Measurements from ENCODE around the gene SLC9C1. TPM values are rescaled to one million over a fixed set of nuclear protein-coding genes. Genes with fewer than 3 reads are reported as not detected.

The SLC9C1 gene
- total and polyA plus RNA-seq, 7 experiments from 2014 or later: 0.08 TPM; not detected in 6

DNA sequence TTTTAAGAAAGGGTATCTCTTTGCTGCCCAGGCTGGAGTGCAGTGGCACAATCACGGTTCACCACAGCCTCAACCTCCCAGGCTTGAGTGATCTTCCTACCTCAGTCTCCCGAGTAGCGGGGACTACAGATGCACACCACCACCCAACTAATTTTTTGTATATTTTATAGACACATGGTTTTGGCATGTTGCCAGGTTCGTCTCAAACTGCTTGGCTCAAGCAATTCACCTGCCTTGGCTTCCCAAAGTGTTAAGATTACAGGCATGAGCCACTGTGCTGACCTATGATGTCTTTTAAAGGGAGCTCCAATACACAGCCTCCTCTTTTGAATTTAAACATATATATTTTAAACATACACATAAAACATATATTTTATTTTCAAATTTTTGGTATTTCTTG, 60.9 kb downstream of the SLC9C1 start:
- H3K9me3 ChIP-seq (ENCODE audit: control insufficient read depth in 2 of 3, low read length in 3 of 3): no peaks in the 10 kb centered on the region
- ChIA-PET POLR2A (no interaction called here), CTCF (no interaction called here)
- Mint-ChIP-seq H3K27ac (no peak overlapping the region), H3K27me3 (peaks cover 0 to 12% (median 0%) of the 10 kb centered on the region in 5 donors), H3K4me1 (no peaks in the 10 kb centered on the region), H3K4me3 (no peak overlapping the region), H3K9me3 (peaks cover 0 to 16% (median 1%) of the 10 kb centered on the region in 11 donors), H3K36me3 (no peaks in the 10 kb centered on the region)
- H3K27me3 ChIP-seq (ENCODE audit: control insufficient read depth in 2 of 2, insufficient read depth in 2 of 2, low read length in 2 of 2): no peaks in the 10 kb centered on the region
- ATAC-seq (no peak), DNase-seq (no peak)
- H3K4me3 ChIP-seq (ENCODE audit: low read length): no peak overlapping the region
- no peaks in the 10 kb centered on the region for H3K36me3 ChIP-seq (ENCODE audit: control insufficient read depth in 2 of 3, insufficient read depth in 3 of 3, low read length in 3 of 3)
- intact Hi-C loops (cut with micrococcal nuclease): loop anchor here in 1 of 2 donors (5.0 kb wide), 1 partner anchor 36 kb away; no protein-coding TSS in a partner anchor
- no peaks in the 10 kb centered on the region for H3K4me1 ChIP-seq (ENCODE audit: control insufficient read depth in 2 of 2, insufficient read depth in 2 of 2, low read length in 2 of 2)
- no peak overlapping the region for H3K27ac ChIP-seq (ENCODE audit: low read depth, low read length)

DNA sequence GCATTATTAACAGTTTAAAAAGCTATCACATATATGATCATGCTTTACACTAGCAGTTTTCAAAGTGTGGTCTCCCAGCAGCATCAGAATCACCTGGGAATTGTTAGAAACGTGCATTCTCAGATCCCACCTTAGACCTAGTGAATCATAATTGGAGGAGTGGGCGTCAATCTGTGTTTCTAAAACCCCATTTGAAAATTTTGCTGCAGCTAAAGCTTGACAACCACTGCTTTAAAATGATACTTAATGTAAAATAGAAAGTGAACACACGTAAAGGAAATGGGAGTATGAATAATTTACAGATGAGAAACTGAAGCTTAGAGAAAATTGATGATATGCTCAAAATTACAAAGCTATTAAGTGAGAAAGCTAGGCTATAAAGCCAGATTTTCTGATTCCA, 62.3 kb downstream of the SLC9C1 start:
- no peaks in the 10 kb centered on the region for H3K4me1 ChIP-seq (ENCODE audit: control insufficient read depth in 2 of 2, insufficient read depth in 2 of 2, low read length in 2 of 2)
- H3K27me3 ChIP-seq (ENCODE audit: control insufficient read depth in 2 of 2, insufficient read depth in 2 of 2, low read length in 2 of 2): no peaks in the 10 kb centered on the region
- no peaks in the 10 kb centered on the region for H3K36me3 ChIP-seq (ENCODE audit: control insufficient read depth in 2 of 3, insufficient read depth in 3 of 3, low read length in 3 of 3)
- ATAC-seq (no peak), DNase-seq (no peak)
- no peak overlapping the region for H3K27ac Mint-ChIP-seq
- H3K4me1 Mint-ChIP-seq: no peaks in the 10 kb centered on the region
- H3K4me3 Mint-ChIP-seq: no peak overlapping the region
- ChIA-PET POLR2A (no interaction called here), CTCF (interaction anchor here (1.1 kb wide), 1 partner anchor 118 kb away, joined by 3 read pairs; no protein-coding TSS in a partner anchor)
- H3K9me3 ChIP-seq (ENCODE audit: control insufficient read depth in 2 of 3, low read length in 3 of 3): no peaks in the 10 kb centered on the region
- H3K4me3 ChIP-seq (ENCODE audit: low read length): no peak overlapping the region
- peaks cover 0 to 12% (median 0%) of the 10 kb centered on the region in 5 donors for H3K27me3 Mint-ChIP-seq
- intact Hi-C loops (cut with micrococcal nuclease): loop anchor here in 1 of 2 donors (5.0 kb wide), 1 partner anchor 34 kb away; no protein-coding TSS in a partner anchor
- no peak overlapping the region for H3K27ac ChIP-seq (ENCODE audit: low read depth, low read length)
- H3K9me3 Mint-ChIP-seq: peaks cover 0 to 16% (median 5%) of the 10 kb centered on the region in 11 donors
- H3K36me3 Mint-ChIP-seq: no peaks in the 10 kb centered on the region

- POLR2A ChIA-PET: interaction anchor here (0.6 kb wide), 1 partner anchor 19 kb away, joined by 3 read pairs; no protein-coding TSS in a partner anchor
- Mint-ChIP-seq H3K4me1 (no peaks in the 10 kb centered on the region), H3K36me3 (peaks cover 0 to 12% (median 0%) of the 10 kb centered on the region in 5 donors), H3K27me3 (peaks cover 0 to 14% (median 2%) of the 10 kb centered on the region in 5 donors), H3K4me3 (no peak overlapping the region), H3K9me3 (peaks cover 0 to 33% (median 18%) of the 10 kb centered on the region in 11 donors), H3K27ac (no peak overlapping the region)
- peaks cover 0 to 6% (median 0%) of the 10 kb centered on the region in 3 experiments for H3K9me3 ChIP-seq (ENCODE audit: control insufficient read depth in 2 of 3, low read length in 3 of 3)
- no peaks in the 10 kb centered on the region for H3K27me3 ChIP-seq (ENCODE audit: control insufficient read depth in 2 of 2, insufficient read depth in 2 of 2, low read length in 2 of 2)
- no peaks in the 10 kb centered on the region for H3K36me3 ChIP-seq (ENCODE audit: control insufficient read depth in 2 of 3, insufficient read depth in 3 of 3, low read length in 3 of 3)
- DNase-seq: no peak
- CTCF ChIA-PET: no interaction called here
- no peak overlapping the region for H3K27ac ChIP-seq (ENCODE audit: low read depth, low read length)
- H3K4me3 ChIP-seq (ENCODE audit: low read length): no peak overlapping the region
- no peak for ATAC-seq
- intact Hi-C loops (cut with micrococcal nuclease): loop anchor here in 1 of 2 donors (5.0 kb wide), 1 partner anchor 33 kb away; no protein-coding TSS in a partner anchor
- H3K4me1 ChIP-seq (ENCODE audit: control insufficient read depth in 2 of 2, insufficient read depth in 2 of 2, low read length in 2 of 2): no peaks in the 10 kb centered on the region
Measured at GRCh38 chr3:112230033-112230432, 64.0 kb downstream of the SLC9C1 start.

DNA sequence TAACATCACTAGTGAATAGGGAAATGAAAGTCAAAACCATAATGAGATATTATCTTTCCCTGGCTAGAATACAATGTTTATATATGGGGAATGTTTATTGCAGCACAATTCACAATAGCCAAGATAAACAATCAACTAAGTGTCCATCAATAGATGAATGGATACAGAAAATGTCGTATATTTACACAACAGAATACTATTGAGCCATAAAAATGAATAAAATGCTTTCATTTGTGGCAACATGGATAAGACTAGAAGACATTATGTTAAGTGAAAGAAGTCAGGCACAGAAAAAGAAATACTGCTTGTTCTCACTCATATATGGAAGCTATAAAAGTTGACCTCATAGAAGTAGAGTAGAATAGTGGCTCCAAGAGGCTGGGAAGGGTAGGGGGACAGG, 65.2 kb downstream of the SLC9C1 start:
- H3K9me3 ChIP-seq (ENCODE audit: control insufficient read depth in 2 of 3, low read length in 3 of 3): peaks cover 0 to 7% (median 0%) of the 10 kb centered on the region in 3 experiments
- DNase-seq (no peak), ATAC-seq (no peak)
- Mint-ChIP-seq H3K27me3 (peaks cover 0 to 14% (median 8%) of the 10 kb centered on the region in 5 donors), H3K4me3 (no peak overlapping the region), H3K9me3 (peaks cover 0 to 45% (median 25%) of the 10 kb centered on the region in 11 donors), H3K36me3 (peaks cover 0 to 18% (median 4%) of the 10 kb centered on the region in 5 donors), H3K27ac (no peak overlapping the region), H3K4me1 (no peaks in the 10 kb centered on the region)
- no peak overlapping the region for H3K4me3 ChIP-seq (ENCODE audit: low read length)
- no peaks in the 10 kb centered on the region for H3K36me3 ChIP-seq (ENCODE audit: control insufficient read depth in 2 of 3, insufficient read depth in 3 of 3, low read length in 3 of 3)
- H3K27me3 ChIP-seq (ENCODE audit: control insufficient read depth in 2 of 2, insufficient read depth in 2 of 2, low read length in 2 of 2): no peaks in the 10 kb centered on the region
- ChIA-PET CTCF (no interaction called here), POLR2A (no interaction called here)
- no peak overlapping the region for H3K27ac ChIP-seq (ENCODE audit: low read depth, low read length)
- H3K4me1 ChIP-seq (ENCODE audit: control insufficient read depth in 2 of 2, insufficient read depth in 2 of 2, low read length in 2 of 2): no peaks in the 10 kb centered on the region
- intact Hi-C loops (cut with micrococcal nuclease): no loop called here

DNA sequence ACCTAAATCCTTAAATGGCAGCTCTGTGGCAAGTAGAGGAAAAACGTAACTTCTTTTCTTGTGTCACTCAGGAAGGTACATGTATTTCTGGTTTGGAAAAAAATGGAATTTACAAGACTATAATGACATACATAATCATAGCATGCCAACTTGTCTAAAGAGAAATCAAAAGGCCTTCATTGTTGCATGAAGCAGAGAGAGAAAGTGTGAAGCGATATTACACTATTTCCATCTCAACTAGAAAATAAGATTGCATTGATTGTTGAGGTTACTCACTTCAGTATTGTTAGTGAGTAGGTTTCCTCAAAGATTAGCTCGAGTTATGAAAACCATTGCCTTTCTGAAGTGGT, 93.7 kb downstream of the SLC9C1 start:
- POLR2A ChIA-PET: no interaction called here
- peaks cover 0 to 16% (median 4%) of the 10 kb centered on the region in 11 donors for H3K9me3 Mint-ChIP-seq
- no peak for DNase-seq

DNA sequence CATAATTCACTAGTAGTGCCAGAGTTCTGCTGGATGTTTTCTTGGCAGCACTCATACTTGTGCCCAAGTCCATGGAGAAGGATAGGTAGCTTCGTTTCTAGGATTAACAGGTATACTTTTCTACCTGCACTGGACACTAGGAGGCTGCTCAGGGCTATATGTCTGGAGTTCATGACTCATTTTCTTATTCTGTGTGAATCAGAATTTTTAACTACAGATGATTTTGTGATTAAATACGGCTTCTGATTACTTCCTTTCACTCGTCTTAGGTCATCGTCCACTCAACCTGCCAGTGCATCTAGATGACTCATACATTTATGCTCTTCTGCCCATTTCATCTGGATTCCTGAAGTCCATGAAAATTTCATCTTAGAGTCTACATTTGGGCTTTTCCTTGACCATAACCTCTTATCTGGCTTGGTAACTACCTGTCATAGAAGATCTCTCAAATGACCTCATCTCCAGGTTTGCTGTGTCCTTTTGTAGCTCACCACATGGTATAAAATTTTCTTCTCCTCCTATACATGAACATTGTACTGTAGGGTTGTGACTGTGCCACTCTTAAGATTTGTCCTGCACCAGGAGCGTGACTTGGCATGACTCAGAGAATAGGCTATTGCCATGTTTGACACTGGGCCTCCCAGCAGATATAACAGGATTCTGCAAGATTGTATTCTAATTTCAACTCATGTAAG, 94.2 kb downstream of the SLC9C1 start:
- intact Hi-C loops (cut with micrococcal nuclease): loop anchor here in 1 of 2 donors (5.0 kb wide), 1 partner anchor 33 kb away; no protein-coding TSS in a partner anchor
- ATAC-seq: no peak
- Histone ChIP-seq H3K9me3 (ENCODE audit: control insufficient read depth in 2 of 3, low read length in 3 of 3) (no peaks in the 10 kb centered on the region), H3K4me3 (ENCODE audit: low read length) (no peak overlapping the region), H3K36me3 (ENCODE audit: control insufficient read depth in 2 of 3, insufficient read depth in 3 of 3, low read length in 3 of 3) (no peaks in the 10 kb centered on the region), H3K4me1 (ENCODE audit: control insufficient read depth in 2 of 2, insufficient read depth in 2 of 2, low read length in 2 of 2) (no peaks in the 10 kb centered on the region), H3K27me3 (ENCODE audit: control insufficient read depth in 2 of 2, insufficient read depth in 2 of 2, low read length in 2 of 2) (no peaks in the 10 kb centered on the region), H3K27ac (ENCODE audit: low read depth, low read length) (no peak overlapping the region)
- Mint-ChIP-seq H3K4me3 (no peak overlapping the region), H3K4me1 (no peaks in the 10 kb centered on the region), H3K9me3 (peaks cover 0 to 21% (median 5%) of the 10 kb centered on the region in 11 donors), H3K36me3 (peaks cover 0 to 11% (median 0%) of the 10 kb centered on the region in 5 donors), H3K27ac (no peak overlapping the region), H3K27me3 (peaks cover 0 to 15% (median 4%) of the 10 kb centered on the region in 5 donors)
- no peak for DNase-seq
- CTCF ChIA-PET: no interaction called here
- POLR2A ChIA-PET: no interaction called here

More for the DNA sequence above, 93.7 kb downstream of the SLC9C1 start:
- Histone ChIP-seq H3K27me3 (ENCODE audit: control insufficient read depth in 2 of 2, insufficient read depth in 2 of 2, low read length in 2 of 2) (no peaks in the 10 kb centered on the region), H3K9me3 (ENCODE audit: control insufficient read depth in 2 of 3, low read length in 3 of 3) (no peaks in the 10 kb centered on the region), H3K4me3 (ENCODE audit: low read length) (no peak overlapping the region), H3K27ac (ENCODE audit: low read depth, low read length) (no peak overlapping the region), H3K4me1 (ENCODE audit: control insufficient read depth in 2 of 2, insufficient read depth in 2 of 2, low read length in 2 of 2) (no peaks in the 10 kb centered on the region), H3K36me3 (ENCODE audit: control insufficient read depth in 2 of 3, insufficient read depth in 3 of 3, low read length in 3 of 3) (no peaks in the 10 kb centered on the region)
- Mint-ChIP-seq H3K27me3 (peaks cover 0 to 15% (median 4%) of the 10 kb centered on the region in 5 donors), H3K27ac (no peak overlapping the region), H3K36me3 (peaks cover 0 to 11% (median 0%) of the 10 kb centered on the region in 5 donors), H3K4me1 (no peaks in the 10 kb centered on the region), H3K4me3 (no peak overlapping the region)
- ATAC-seq: no peak
- CTCF ChIA-PET: no interaction called here
- intact Hi-C loops (cut with micrococcal nuclease): no loop called here

All from naive thymus-derived CD4-positive, alpha-beta T cell (primary cell).